ENCODE results near the gene BNC2.

BNC2 gene

DNA sequence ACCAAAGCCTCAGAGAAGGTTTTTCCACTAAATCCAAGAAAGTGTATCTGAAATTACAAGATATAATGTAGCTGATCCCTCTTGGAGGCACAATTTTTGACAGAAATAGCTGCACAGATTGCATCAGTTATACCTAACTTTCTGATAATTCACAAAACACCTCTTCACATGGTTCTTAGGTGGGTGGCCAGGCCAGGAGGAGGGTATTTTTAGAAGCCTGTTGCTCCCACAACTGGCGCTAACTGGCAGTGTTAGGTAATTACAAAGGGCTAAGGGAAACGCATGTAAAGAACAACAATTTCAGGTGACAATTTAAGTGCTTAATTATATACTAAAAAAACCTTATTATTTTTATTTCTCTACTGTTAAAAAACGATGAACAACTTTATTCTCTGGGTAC, 247.9 kb downstream of the BNC2 start:
- no peaks in the 10 kb centered on the region for H3K27me3 ChIP-seq (ENCODE audit: insufficient read depth, low read length)
- no peak overlapping the region for H3K9ac ChIP-seq (ENCODE audit: low read length)
- no peaks in the 10 kb centered on the region for H4K20me1 ChIP-seq (ENCODE audit: insufficient read depth, low read length)
- TF ChIP-seq, protein P1, sequence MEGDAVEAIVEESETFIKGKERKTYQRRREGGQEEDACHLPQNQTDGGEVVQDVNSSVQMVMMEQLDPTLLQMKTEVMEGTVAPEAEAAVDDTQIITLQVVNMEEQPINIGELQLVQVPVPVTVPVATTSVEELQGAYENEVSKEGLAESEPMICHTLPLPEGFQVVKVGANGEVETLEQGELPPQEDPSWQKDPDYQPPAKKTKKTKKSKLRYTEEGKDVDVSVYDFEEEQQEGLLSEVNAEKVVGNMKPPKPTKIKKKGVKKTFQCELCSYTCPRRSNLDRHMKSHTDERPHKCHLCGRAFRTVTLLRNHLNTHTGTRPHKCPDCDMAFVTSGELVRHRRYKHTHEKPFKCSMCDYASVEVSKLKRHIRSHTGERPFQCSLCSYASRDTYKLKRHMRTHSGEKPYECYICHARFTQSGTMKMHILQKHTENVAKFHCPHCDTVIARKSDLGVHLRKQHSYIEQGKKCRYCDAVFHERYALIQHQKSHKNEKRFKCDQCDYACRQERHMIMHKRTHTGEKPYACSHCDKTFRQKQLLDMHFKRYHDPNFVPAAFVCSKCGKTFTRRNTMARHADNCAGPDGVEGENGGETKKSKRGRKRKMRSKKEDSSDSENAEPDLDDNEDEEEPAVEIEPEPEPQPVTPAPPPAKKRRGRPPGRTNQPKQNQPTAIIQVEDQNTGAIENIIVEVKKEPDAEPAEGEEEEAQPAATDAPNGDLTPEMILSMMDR (IDR thresholded peaks at IDR 0.05; ENCODE audit: low read length), result no peak
- TF ChIP-seq EZH2 (IDR thresholded peaks at IDR 0.05; ENCODE audit: borderline replicate concordance, low read length), result no peak
- no peaks in the 10 kb centered on the region for H3K79me2 ChIP-seq (ENCODE audit: insufficient read depth, low read length)
- no peaks in the 10 kb centered on the region for H3F3A ChIP-seq (ENCODE audit: insufficient read depth, low read length)
- H3K9me3 ChIP-seq (ENCODE audit: low read length), result no peaks in the 10 kb centered on the region
- no peaks in the 10 kb centered on the region for H3K9me2 ChIP-seq (ENCODE audit: low read depth, low read length)
- H3K4me2 ChIP-seq (ENCODE audit: low read length), result no peak overlapping the region
- no peaks in the 10 kb centered on the region for H3K4me1 ChIP-seq (ENCODE audit: insufficient read depth, low read length, severe bottlenecking)
- no peak overlapping the region for H3K4me3 ChIP-seq (ENCODE audit: low read depth, low read length, poor library complexity, severe bottlenecking)
- no peak overlapping the region for H3K27ac ChIP-seq (ENCODE audit: low read depth, low read length, poor library complexity, severe bottlenecking)
- no peaks in the 10 kb centered on the region for H3K36me3 ChIP-seq (ENCODE audit: insufficient read depth, low read length)
- H2AFZ ChIP-seq (ENCODE audit: low read length), result no peak overlapping the region

DNA sequence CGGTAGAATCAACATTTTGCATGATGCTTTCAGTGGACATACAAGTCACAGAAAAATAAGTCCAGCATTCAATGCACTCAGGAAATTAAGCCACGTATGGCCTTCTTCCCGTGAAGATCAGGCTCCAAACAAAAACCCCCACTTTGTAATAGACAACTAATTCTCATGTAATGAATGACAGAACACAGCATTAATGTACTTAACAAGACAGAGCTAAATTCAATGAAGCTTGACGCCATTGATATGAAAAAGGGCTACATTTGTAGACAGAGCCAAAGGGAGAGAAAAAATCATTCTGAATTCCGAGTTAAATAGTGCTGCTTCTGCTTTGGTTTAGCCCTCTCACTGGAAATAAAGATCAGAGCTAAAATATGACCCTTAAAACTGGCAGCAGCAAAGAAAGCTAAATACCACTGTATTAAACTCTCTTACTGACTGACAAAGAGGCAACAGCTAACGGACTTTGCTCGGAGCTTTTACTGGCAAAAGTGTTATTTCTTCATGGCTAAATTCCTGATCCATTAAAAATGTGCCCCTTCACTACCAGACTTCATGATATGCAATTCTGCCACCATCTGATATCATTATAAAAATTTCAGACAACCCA, 250.5 kb downstream of the BNC2 start:
- Histone ChIP-seq H3K27ac (ENCODE audit: low read depth, low read length, poor library complexity, severe bottlenecking) (no peak overlapping the region), H3K36me3 (ENCODE audit: insufficient read depth, low read length) (no peaks in the 10 kb centered on the region), H3K9me2 (ENCODE audit: low read depth, low read length) (no peaks in the 10 kb centered on the region), H3K4me1 (ENCODE audit: insufficient read depth, low read length, severe bottlenecking) (no peaks in the 10 kb centered on the region), H2AFZ (ENCODE audit: low read length) (no peak overlapping the region), H3K9ac (ENCODE audit: low read length) (no peak overlapping the region), H3K9me3 (ENCODE audit: low read length) (no peaks in the 10 kb centered on the region), H3K27me3 (ENCODE audit: insufficient read depth, low read length) (no peaks in the 10 kb centered on the region), H3K4me2 (ENCODE audit: low read length) (no peak overlapping the region), H3K79me2 (ENCODE audit: insufficient read depth, low read length) (no peaks in the 10 kb centered on the region), H4K20me1 (ENCODE audit: insufficient read depth, low read length) (no peaks in the 10 kb centered on the region), H3K4me3 (ENCODE audit: low read depth, low read length, poor library complexity, severe bottlenecking) (no peak overlapping the region), H3F3A (ENCODE audit: insufficient read depth, low read length) (no peaks in the 10 kb centered on the region)
- TF ChIP-seq EZH2 (IDR thresholded peaks at IDR 0.05; ENCODE audit: borderline replicate concordance, low read length), result no peak
- TF ChIP-seq, protein P1 (IDR thresholded peaks at IDR 0.05; ENCODE audit: low read length), result no peak

DNA sequence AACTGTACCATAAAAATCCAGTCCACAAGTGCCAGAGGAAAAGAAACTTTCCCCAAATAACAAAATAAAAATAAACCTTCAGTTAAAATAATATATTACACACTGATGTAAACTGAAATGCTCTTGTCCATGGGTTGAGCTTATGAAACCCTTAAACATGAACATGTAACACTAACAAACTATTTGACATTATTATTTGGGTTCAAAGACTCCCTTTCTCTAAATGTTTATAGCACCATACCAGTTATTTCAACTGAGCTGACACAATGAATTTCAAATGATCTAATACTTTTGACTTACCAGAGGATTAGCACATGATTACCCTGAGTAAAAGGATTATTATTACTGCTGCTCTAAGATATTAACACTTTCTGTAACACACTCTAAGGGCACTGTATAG, 251.1 kb downstream of the BNC2 start:
- no peak overlapping the region for H3K9ac ChIP-seq (ENCODE audit: low read length)
- H3K9me2 ChIP-seq (ENCODE audit: low read depth, low read length), result no peaks in the 10 kb centered on the region
- no peak overlapping the region for H3K27ac ChIP-seq (ENCODE audit: low read depth, low read length, poor library complexity, severe bottlenecking)
- H3K27me3 ChIP-seq (ENCODE audit: insufficient read depth, low read length), result no peaks in the 10 kb centered on the region
- no peaks in the 10 kb centered on the region for H3K36me3 ChIP-seq (ENCODE audit: insufficient read depth, low read length)
- no peak overlapping the region for H3K4me2 ChIP-seq (ENCODE audit: low read length)
- H2AFZ ChIP-seq (ENCODE audit: low read length), result no peak overlapping the region
- TF ChIP-seq, protein P1 (IDR thresholded peaks at IDR 0.05; ENCODE audit: low read length), result no peak
- no peak for TF ChIP-seq EZH2 (IDR thresholded peaks at IDR 0.05; ENCODE audit: borderline replicate concordance, low read length)
- no peaks in the 10 kb centered on the region for H3K9me3 ChIP-seq (ENCODE audit: low read length)
- no peaks in the 10 kb centered on the region for H4K20me1 ChIP-seq (ENCODE audit: insufficient read depth, low read length)
- no peaks in the 10 kb centered on the region for H3K79me2 ChIP-seq (ENCODE audit: insufficient read depth, low read length)
- H3F3A ChIP-seq (ENCODE audit: insufficient read depth, low read length), result no peaks in the 10 kb centered on the region
- no peak overlapping the region for H3K4me3 ChIP-seq (ENCODE audit: low read depth, low read length, poor library complexity, severe bottlenecking)
- no peaks in the 10 kb centered on the region for H3K4me1 ChIP-seq (ENCODE audit: insufficient read depth, low read length, severe bottlenecking)
